Activated CD8-positive, alpha-beta memory T cell treated with anti-CD3 and anti-CD28 coated beads, Interleukin-2, amount 50 U/mL, for 1 hour (primary cell): ENCODE data around the gene SEC14L3.

Source experiments
- DNase-seq: peaks from one replicate; pipeline ENCODE4 v3.0.0-alpha.2; 2020; ENCODE audit errors: extremely low read depth

SEC14L3 gene

GRCh38 chr22:30471616-30472318 is at the start of gene SEC14L3:
SEC14L3 (minus strand) TSS chr22:30472017; CDS start chr22:30471958, 59 bp downstream.
- no peak for DNase-seq

GRCh38 chr22:30519842-30520425 is 48.1 kb upstream of the SEC14L3 start:
- DNase-seq: no peak

GRCh38 chr22:30516731-30517130 is 44.9 kb upstream of the SEC14L3 start:
- no peak for DNase-seq

GRCh38 chr22:30516273-30516672 is 44.5 kb upstream of the SEC14L3 start:
- no peak for DNase-seq

- DNase-seq: no peak
Observed at GRCh38 chr22:30514252-30514651, 42.4 kb upstream of the SEC14L3 start.

- DNase-seq: no peak
Observed at GRCh38 chr22:30513462-30513861, 41.6 kb upstream of the SEC14L3 start.

GRCh38 chr22:30511911-30512310 is 40.1 kb upstream of the SEC14L3 start:
- no peak for DNase-seq

- no peak for DNase-seq
Observed at GRCh38 chr22:30511109-30511508, 39.3 kb upstream of the SEC14L3 start.

- DNase-seq: no peak
Observed at GRCh38 chr22:30508216-30508615, 36.4 kb upstream of the SEC14L3 start.

- DNase-seq: no peak
Observed at GRCh38 chr22:30507670-30508069, 35.9 kb upstream of the SEC14L3 start.

- no peak for DNase-seq
Observed at GRCh38 chr22:30506507-30506968, 34.7 kb upstream of the SEC14L3 start.

GRCh38 chr22:30503551-30503950 is 31.7 kb upstream of the SEC14L3 start:
- no peak for DNase-seq

- no peak for DNase-seq
Observed at GRCh38 chr22:30502911-30503310, 31.1 kb upstream of the SEC14L3 start.

- no peak for DNase-seq
Observed at GRCh38 chr22:30502153-30502552, 30.3 kb upstream of the SEC14L3 start.

GRCh38 chr22:30500628-30501027 is 28.8 kb upstream of the SEC14L3 start:
- DNase-seq: no peak

GRCh38 chr22:30497466-30498150 is 25.8 kb upstream of the SEC14L3 start:
- DNase-seq: no peak

GRCh38 chr22:30495041-30495784 is 23.4 kb upstream of the SEC14L3 start:
- DNase-seq: no peak

- DNase-seq: no peak
Observed at GRCh38 chr22:30492144-30492543, 20.3 kb upstream of the SEC14L3 start.

- DNase-seq: no peak
Observed at GRCh38 chr22:30491381-30491780, 19.6 kb upstream of the SEC14L3 start.

- no peak for DNase-seq
Observed at GRCh38 chr22:30490399-30490798, 18.6 kb upstream of the SEC14L3 start.

GRCh38 chr22:30488121-30488520 is 16.3 kb upstream of the SEC14L3 start:
- DNase-seq: no peak

GRCh38 chr22:30486661-30487115 is 14.9 kb upstream of the SEC14L3 start:
- no peak for DNase-seq
